Stimulated activated CD8-positive, alpha-beta memory T cell treated with anti-CD3 and anti-CD28 coated beads, Interleukin-4, amount 100 ng/mL, for 4 hours (primary cell): ENCODE results near the gene KLF13.

Source experiments
- DNase-seq, 2 donors: peaks; one replicate each; pipeline ENCODE4 v3.0.0-alpha.2; 2020; ENCODE audit warnings: low read depth in 2 of 2, low spot score in 1 of 2

The KLF13 gene

GRCh38 chr15:31397851-31398661 lies 71.4 kb downstream of the KLF13 start:
- no peak for DNase-seq

DNA sequence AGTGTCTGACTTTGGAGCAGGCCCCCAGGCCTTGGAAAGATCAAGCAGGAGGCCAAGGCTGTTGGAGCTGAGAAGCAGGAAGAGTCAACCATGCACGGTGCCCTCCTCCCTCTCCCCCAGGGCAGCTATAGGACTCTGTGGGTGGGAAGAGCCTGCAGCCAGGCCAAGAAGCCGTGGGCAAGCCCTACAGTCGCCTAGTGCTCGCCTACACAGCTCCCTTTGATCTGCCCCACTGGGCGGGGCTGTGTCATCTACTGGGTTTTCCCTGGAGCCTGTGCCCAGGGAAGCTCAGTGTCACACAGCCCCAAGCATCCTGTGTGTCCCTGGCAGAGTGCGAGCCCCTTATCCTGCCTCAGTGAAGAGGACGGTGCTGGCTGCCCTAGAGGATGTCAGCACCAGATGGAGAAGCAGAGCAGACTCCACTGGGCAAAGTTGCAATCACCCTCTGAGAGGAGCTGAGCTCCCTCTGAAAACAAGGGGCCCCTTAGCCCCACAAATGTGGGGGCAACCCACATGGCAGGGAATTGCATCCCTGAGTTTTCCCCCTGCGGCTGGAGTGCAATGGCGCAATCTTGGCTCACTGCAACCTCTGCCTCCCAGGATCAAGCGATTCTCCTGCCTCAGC lies 72.2 kb downstream of the KLF13 start:
- DNase-seq = no peak

GRCh38 chr15:31399544-31400171 lies 73.0 kb downstream of the KLF13 start:
- DNase-seq = no peak

GRCh38 chr15:31400222-31400927 lies 73.7 kb downstream of the KLF13 start:
- no peak for DNase-seq

DNA sequence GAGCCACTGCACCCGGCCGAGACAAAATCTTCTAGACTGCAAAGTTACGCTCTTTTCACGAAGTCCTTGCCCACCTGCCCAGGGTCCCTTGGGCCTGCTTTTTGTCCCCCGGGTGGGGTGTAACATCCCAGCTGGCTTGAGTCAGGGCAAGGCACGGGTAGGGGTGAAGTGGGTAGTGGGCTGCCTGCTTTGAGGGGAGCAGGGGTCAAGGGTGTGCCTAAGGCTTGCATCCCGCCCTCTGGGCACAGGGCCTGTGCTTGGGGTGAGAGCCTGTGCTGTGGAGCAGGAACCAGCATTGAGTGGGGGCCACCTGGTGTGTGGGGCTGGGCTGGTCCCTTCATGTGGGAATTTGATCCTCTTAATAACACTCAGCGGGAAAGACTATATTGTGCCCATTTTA lies 74.6 kb downstream of the KLF13 start:
- DNase-seq = no peak

- no peak for DNase-seq
Measured at GRCh38 chr15:31402003-31402402, 75.4 kb downstream of the KLF13 start.

GRCh38 chr15:31402511-31403056 lies 75.9 kb downstream of the KLF13 start:
- DNase-seq = no peak

DNA sequence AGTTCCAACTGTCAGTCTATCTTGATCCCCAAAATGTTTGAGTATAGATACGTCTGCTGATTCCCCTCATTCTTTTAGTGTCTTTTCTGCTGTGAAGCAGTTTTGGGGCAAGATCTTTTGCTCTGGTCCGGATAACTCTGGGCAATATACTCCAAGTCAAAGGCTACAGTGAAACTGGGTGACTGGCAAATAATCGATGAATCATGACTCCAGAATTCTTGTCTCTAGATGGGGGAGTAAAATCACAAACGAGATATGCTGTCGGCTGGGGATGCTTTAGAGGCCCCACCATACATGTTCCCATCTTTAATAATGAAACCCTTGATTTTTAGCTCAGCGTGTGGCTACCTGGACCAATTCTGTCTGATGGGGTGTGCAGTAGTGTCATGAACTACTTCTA lies 76.5 kb downstream of the KLF13 start:
- DNase-seq = no peak

DNA sequence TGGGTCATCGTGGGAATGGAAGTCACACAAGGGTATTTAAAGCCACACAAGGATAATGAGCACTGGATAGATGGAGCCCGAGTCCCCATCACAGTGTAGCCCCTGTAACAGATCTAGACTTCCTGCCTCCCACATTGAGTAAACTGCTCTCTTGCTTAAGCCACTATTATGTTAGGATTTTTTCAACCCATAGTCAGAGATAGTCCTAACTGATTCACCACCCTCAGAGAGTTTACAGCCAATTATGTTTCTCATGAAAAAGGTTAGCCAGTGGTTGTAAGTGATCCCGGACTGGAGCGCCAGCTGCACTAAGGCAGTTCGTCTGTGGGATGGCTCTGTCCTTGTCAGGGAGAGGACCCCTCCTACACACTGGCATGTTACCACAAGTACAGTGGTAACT lies 77.0 kb downstream of the KLF13 start:
- DNase-seq = no peak

- no peak for DNase-seq
Measured at GRCh38 chr15:31404345-31404744, 77.7 kb downstream of the KLF13 start.

- DNase-seq = no peak
Measured at GRCh38 chr15:31405200-31405920, 78.7 kb downstream of the KLF13 start.

GRCh38 chr15:31407376-31407775 lies 80.7 kb downstream of the KLF13 start:
- no peak for DNase-seq

- DNase-seq = no peak
Measured at GRCh38 chr15:31407851-31408250, 81.2 kb downstream of the KLF13 start.

- DNase-seq = no peak
Measured at GRCh38 chr15:31408724-31409123, 82.1 kb downstream of the KLF13 start.

DNA sequence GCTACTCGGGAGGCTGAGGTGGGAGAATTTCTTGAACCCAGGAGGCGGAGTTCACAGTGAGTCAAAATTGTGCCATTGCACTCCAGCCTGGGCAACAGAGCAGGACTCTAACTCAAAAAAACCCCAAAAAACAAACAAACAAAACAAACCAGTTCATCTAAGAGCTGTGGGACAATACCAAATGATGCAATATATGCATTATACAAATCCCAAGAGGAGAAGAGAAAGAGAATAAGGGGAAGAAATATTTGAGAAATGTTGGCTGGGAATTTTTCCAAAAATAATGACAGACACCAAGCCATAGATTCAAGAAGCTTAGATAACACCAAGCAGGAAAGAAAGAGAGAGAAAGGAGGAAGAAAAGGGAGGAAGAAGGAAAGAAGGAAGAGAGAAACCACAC lies 82.5 kb downstream of the KLF13 start:
- DNase-seq = no peak

- DNase-seq = no peak
Measured at GRCh38 chr15:31412824-31413223, 86.2 kb downstream of the KLF13 start.

DNA sequence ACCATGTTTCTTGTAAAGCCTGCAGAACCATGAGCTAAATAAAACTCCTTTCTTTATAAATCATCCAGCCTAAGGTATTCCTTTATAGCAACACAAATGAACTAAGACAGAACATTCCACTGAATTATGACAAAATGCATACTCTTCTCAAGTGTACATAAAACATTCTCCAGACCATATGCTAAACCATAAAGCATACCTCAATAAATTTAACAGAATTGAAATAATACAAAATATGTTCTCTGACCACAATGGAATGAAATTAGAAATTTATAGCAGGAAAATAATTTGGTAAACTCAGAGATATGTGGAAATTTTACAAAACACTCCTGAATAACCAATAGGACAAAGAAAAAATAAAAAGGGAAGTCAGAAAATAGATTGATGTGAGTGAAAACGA lies 88.6 kb downstream of the KLF13 start:
- DNase-seq = no peak

DNA sequence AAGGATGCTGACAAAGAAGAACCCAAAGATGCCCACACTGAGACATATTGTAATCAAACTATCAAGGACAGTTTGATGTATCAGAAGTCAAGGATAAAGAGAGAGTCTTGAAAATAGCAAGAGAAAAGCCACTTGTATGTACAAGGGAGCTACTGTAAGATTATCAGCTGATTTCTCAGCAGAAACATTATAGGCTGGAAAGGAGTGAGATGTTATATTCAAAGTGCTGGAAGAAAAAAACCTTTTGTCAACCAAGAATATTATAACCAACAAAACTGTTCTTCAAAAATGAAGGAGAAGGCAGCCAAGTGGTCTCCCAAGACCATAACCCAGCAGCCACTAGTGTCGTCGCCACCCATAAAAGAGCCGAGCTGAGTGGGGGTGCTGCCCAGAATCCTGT lies 93.2 kb downstream of the KLF13 start:
- no peak for DNase-seq

DNA sequence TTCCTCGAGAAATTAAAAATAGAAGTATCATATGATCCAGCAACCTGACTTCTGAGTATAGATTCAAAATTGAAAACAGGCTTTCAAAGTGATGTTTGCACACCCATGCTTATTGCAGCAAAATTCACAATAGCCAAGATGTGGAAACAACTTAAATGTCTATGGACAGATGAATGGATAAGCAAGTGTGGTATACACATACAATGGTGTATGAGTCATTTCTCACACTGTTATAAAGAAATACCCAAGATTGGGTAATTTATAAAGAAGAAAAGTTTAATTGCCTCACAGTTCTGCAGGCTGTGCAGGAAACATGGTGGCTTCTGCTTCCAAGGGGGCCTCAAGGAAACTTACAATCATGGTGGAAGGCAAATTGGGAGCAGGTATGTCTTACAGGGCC lies 100.8 kb downstream of the KLF13 start:
- no peak for DNase-seq
